ENCODE measurements around the gene ARHGEF17.

Gene ARHGEF17

GRCh38 chr11:73396251-73396930 is 88.3 kb downstream of the ARHGEF17 start:
- DNase-seq: no peak

GRCh38 chr11:73396985-73397384 is 88.9 kb downstream of the ARHGEF17 start:
- DNase-seq: no peak

DNA sequence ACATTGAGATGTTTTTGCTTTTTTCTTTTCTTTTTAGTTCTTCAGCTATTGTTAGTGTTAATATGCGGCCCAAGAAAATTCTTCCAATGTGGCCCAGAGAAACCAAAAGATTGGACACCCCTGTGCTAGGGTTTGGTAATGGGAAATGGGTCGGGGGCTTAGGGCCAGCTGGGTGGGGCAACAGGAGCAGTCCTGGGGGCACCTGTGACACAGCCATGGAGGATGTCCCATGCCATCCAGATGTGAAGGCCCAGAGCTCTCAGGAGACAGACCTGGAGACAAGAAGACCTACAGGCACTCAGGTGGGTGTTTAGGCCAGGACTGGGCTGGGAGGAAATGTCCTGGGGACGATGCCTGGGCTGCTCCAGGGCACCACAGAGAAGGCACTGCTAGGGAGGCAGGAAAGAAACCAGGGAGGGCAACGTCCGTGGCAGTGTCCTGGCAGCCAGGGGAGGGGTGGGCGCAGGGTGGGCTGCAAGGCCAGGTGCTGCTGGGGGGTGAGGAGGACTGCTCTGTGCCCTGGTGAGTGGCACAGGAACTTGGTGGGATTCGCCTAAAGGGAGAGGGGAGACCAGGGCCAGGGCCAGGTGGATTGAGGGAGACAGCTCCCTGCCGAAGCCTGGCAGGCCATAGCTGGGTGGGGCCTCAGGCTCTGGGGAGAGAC is 89.5 kb downstream of the ARHGEF17 start:
- DNase-seq: no peak

GRCh38 chr11:73398132-73398526 is 90.1 kb downstream of the ARHGEF17 start:
- no peak for DNase-seq

- no peak for DNase-seq
Observed at GRCh38 chr11:73398721-73399120, 90.6 kb downstream of the ARHGEF17 start.

GRCh38 chr11:73399159-73399590 is 91.1 kb downstream of the ARHGEF17 start:
- no peak for DNase-seq

GRCh38 chr11:73399636-73400035 is 91.6 kb downstream of the ARHGEF17 start:
- no peak for DNase-seq

- no peak for DNase-seq
Observed at GRCh38 chr11:73400293-73400692, 92.2 kb downstream of the ARHGEF17 start.

GRCh38 chr11:73401217-73401923 is 93.3 kb downstream of the ARHGEF17 start:
- DNase-seq: no peak

- no peak for DNase-seq
Observed at GRCh38 chr11:73401924-73402833, 94.1 kb downstream of the ARHGEF17 start.

DNA sequence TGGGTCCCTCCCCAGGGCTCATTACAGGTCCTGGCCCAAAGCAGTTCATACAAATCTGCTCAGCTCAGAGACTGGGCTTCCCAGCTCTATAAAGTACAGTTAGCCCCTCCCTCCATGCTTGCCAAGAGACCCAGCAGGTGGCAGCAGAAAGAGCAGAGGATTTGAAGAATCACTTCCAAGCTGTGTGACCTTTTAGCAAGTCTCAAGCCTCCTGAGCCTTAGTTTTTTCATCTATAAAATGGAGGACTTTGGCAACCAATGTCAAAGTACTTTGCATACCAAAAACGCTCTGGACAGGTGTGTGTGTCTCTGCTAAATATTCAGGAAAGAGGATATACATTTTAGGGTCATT is 94.7 kb downstream of the ARHGEF17 start:
- DNase-seq: no peak

GRCh38 chr11:73403541-73403940 is 95.5 kb downstream of the ARHGEF17 start:
- no peak for DNase-seq

DNA sequence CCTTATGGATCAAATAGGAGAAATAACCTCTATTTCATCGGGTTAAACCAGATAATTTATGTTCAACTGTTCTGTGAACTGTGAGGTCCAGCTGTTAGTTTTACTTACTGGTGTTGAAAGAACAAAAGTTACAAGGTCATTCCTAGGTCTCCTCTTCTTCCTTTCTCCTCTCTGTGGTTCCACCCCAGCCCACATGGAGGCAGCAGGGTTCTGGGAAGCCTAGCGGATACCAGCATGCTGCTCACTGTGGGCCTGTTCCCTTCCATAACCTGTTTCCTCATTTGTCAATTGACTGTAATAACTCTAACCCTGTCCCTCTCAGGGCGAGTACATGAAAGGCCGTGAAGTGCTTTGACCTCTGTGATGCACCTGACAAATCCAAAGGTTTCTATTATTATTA is 96.0 kb downstream of the ARHGEF17 start:
- peak in 1 of 2 donors; percentile 37 for DNase-seq

DNA sequence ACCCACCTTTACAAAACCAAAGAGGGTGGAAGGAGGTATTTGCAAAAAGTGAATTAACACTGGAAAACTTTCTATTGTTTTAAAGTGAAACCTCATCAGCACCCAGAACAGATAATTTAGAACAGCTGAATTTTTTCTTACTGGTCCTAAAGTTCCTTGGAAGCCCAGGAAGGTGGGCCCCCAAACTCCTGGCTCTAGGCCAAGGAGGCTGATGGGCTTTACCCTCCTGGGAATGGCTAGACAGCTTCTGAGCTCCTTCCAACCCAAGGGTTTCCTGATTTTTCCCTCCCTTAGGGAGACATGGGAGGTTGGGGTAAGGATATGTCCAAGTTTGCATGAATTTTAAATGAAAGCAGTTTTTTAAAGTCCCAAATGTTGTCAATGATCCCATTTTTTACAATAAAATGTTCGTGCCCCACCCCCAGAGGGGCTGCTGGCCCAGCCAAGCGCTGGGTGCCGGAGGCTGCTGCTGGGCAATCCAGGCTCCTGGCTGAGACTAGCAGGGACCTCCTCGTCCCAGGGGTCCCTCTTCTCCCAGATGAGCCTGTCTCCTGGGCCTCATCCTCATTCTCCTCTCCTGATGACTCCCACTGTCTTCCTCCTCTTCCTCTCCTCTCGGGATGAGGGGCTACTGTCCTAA is 96.5 kb downstream of the ARHGEF17 start:
- DNase-seq: no peak

- no peak for DNase-seq
Observed at GRCh38 chr11:73405146-73405510, 97.1 kb downstream of the ARHGEF17 start.

- DNase-seq: no peak
Observed at GRCh38 chr11:73406131-73406530, 98.1 kb downstream of the ARHGEF17 start.

GRCh38 chr11:73406619-73407018 is 98.5 kb downstream of the ARHGEF17 start:
- DNase-seq: no peak

DNA sequence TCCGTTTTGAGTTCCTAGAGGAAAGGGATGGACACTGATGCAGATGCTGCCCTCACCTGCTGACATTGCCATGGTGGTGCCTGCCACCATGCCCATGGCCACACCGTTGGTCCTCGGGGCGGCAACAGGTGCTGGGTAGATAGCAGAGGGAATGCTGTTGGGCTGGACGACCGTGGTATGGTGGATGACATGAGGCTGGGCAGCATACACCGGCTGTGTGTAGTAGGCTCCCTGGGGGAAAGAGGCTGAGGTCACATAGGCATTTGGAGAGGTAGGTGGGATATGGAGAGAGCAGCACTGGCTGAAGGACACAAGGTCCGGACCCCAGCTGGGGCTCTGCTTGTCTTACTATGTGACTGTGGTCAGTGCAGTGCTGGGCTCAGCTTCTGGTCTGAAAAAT is 101.4 kb downstream of the ARHGEF17 start:
- DNase-seq: no peak

DNA sequence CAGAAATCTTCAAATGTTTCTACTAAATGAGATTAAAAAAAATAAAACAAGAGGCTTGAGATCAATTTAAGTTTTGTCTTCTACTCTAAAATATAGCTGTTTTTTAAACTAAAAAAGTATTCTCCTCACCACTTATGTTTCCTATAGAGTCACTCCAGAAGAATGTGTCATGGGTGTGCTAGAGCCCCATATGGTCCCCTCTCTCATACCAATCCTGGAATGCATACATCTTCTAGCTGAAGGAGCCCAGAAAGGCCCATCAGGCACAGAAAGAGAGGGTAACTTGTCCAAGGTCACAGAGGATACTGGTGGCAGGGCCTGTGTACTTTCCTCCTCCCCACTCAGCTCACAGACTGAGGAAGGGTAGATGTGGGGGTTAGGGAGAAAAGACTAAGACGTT is 102.6 kb downstream of the ARHGEF17 start:
- DNase-seq: no peak

DNA sequence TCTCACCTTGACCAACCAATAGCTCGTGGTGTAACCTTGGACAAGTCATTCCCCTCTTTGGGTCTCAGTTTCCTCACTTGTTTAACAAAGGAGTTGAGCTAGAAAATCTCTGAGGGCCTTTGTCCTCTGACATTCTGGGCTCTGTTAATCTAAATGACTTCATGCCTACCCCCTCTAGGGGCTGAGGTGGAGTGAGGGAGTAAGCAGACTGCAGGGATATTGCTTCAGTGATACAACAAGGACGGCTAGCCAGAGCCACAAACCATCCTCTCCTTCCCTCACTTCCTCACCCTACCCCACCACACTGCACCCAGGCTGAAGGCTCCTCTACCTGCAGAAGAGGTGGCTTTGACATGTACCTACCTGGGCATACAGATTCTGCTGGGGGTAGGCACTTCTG is 103.0 kb downstream of the ARHGEF17 start:
- DNase-seq: no peak

GRCh38 chr11:73412308-73412707 is 104.2 kb downstream of the ARHGEF17 start:
- no peak for DNase-seq

- no peak for DNase-seq
Observed at GRCh38 chr11:73413256-73413655, 105.2 kb downstream of the ARHGEF17 start.
